Neuronal stem cell (in vitro differentiated cells): ENCODE measurements around the gene KIF26B.

Experiments used
- DNase-seq: peaks from one replicate; pipeline ENCODE4 v3.0.0-alpha.2; 2013; ENCODE audit warnings: low spot score
- H2AFZ ChIP-seq: one replicate; pipeline ENCODE4 v1.6.1; 2013; ENCODE audit warnings: mild to moderate bottlenecking, low read length, inconsistent platforms
- H2AK5ac ChIP-seq: 2 replicates; pipeline ENCODE4 v1.6.1; 2013; ENCODE audit warnings: low read depth, mild to moderate bottlenecking, inconsistent platforms, low read length, moderate library complexity, mixed read lengths
- H2BK120ac ChIP-seq: 2 replicates; pipeline ENCODE4 v1.6.1; 2013; ENCODE audit warnings: low read depth, mild to moderate bottlenecking, inconsistent platforms, low read length, moderate library complexity, mixed read lengths
- H2BK12ac ChIP-seq: one replicate; pipeline ENCODE4 v1.6.1; 2013; ENCODE audit warnings: low read length, inconsistent platforms
- H2BK15ac ChIP-seq: 2 replicates; pipeline ENCODE4 v1.6.1; 2013; ENCODE audit warnings: mild to moderate bottlenecking, low read length, inconsistent platforms, mixed read lengths
- H2BK5ac ChIP-seq: one replicate; pipeline ENCODE4 v1.6.1; 2013; ENCODE audit warnings: inconsistent platforms, mild to moderate bottlenecking, low read length, moderate library complexity
- H3K14ac ChIP-seq: one replicate; pipeline ENCODE4 v1.6.1; 2013; ENCODE audit warnings: low read length, inconsistent platforms
- H3K18ac ChIP-seq: 2 replicates; pipeline ENCODE4 v1.6.1; 2013; ENCODE audit warnings: low read length, inconsistent platforms
- H3K23ac ChIP-seq: 2 replicates; pipeline ENCODE4 v1.6.1; 2013; ENCODE audit warnings: low read depth, mild to moderate bottlenecking, mixed read lengths, low read length, inconsistent platforms; ENCODE audit not compliant: poor library complexity
- H3K27ac ChIP-seq: replicated peaks from 3 replicates; pipeline ENCODE4 v1.5.1; 2013; ENCODE audit warnings: low read length, inconsistent platforms
- H3K27me3 ChIP-seq, 3 experiments: 2 replicates each; pipeline ENCODE4 v1.6.1; 2013; ENCODE audit warnings: low read length in 3 of 3, mild to moderate bottlenecking in 2 of 3, inconsistent platforms in 1 of 3, low read depth in 1 of 3, mixed read lengths in 1 of 3, moderate library complexity in 1 of 3; ENCODE audit not compliant: control insufficient read depth in 3 of 3, insufficient read depth in 3 of 3
- H3K36me3 ChIP-seq, 2 donors: replicated peaks in 1 of 2; 2 replicates each; pipeline ENCODE4 v1.6.1; 2013; ENCODE audit warnings: low read length in 2 of 2; ENCODE audit not compliant: control insufficient read depth in 2 of 2, insufficient read depth in 2 of 2
- H3K4ac ChIP-seq: 2 replicates; pipeline ENCODE4 v1.6.1; 2013; ENCODE audit warnings: inconsistent platforms, mild to moderate bottlenecking, low read length, moderate library complexity
- H3K4me1 ChIP-seq, 2 donors: 1 replicate in 1 of 2; 2 replicates in 1 of 2; pipeline ENCODE4 v1.6.1; 2013; ENCODE audit warnings: low read length in 2 of 2, low read depth in 1 of 2; ENCODE audit not compliant: control insufficient read depth in 2 of 2, insufficient read depth in 1 of 2
- H3K4me2 ChIP-seq: one replicate; pipeline ENCODE4 v1.6.1; 2013; ENCODE audit warnings: mild to moderate bottlenecking, low read length, inconsistent platforms; ENCODE audit not compliant: insufficient read depth, poor library complexity, severe bottlenecking
- H3K4me3 ChIP-seq, 2 donors: 2 replicates each; pipeline ENCODE4 v1.5.1; 2013; ENCODE audit warnings: low read length in 2 of 2, mild to moderate bottlenecking in 2 of 2, inconsistent platforms in 1 of 2, moderate library complexity in 1 of 2
- H3K79me1 ChIP-seq: one replicate; pipeline ENCODE4 v1.6.1; 2013; ENCODE audit warnings: low read depth, mild to moderate bottlenecking, inconsistent platforms, low read length, moderate library complexity
- H3K9ac ChIP-seq: one replicate; pipeline ENCODE4 v1.6.1; 2013; ENCODE audit warnings: mild to moderate bottlenecking, low read depth, low read length, inconsistent platforms; ENCODE audit not compliant: poor library complexity
- H3K9me3 ChIP-seq, 2 donors: replicated peaks in 1 of 2; 2 replicates each; pipeline versions ENCODE3 to v1.6.1; 2013; ENCODE audit warnings: low read length in 2 of 2, mild to moderate bottlenecking in 2 of 2, inconsistent platforms in 1 of 2, low read depth in 1 of 2, mixed read lengths in 1 of 2, moderate library complexity in 1 of 2; ENCODE audit not compliant: control insufficient read depth in 2 of 2, insufficient read depth in 1 of 2
- H4K8ac ChIP-seq: one replicate; pipeline ENCODE4 v1.6.1; 2013; ENCODE audit warnings: low read depth, mild to moderate bottlenecking, inconsistent platforms, low read length, moderate library complexity
- H4K91ac ChIP-seq: one replicate; pipeline ENCODE4 v1.6.1; 2013; ENCODE audit warnings: low read length, low read depth, mild to moderate bottlenecking, inconsistent platforms; ENCODE audit not compliant: poor library complexity
- WGBS, 2 donors: extraction: QIAGEN DNeasy Blood & Tissue Kit; methylation state at CpG; one replicate each; pipeline ENCODE4 v1.1.7; 2013; ENCODE audit warnings: missing lambda C conversion rate in 2 of 2, mixed read lengths in 1 of 2; ENCODE audit not compliant: insufficient read length in 2 of 2, insufficient replicate concordance in 1 of 2; ENCODE audit errors: extremely low coverage in 2 of 2; 5-methylcytosine and 5-hydroxymethylcytosine counted together

Gene KIF26B

DNA sequence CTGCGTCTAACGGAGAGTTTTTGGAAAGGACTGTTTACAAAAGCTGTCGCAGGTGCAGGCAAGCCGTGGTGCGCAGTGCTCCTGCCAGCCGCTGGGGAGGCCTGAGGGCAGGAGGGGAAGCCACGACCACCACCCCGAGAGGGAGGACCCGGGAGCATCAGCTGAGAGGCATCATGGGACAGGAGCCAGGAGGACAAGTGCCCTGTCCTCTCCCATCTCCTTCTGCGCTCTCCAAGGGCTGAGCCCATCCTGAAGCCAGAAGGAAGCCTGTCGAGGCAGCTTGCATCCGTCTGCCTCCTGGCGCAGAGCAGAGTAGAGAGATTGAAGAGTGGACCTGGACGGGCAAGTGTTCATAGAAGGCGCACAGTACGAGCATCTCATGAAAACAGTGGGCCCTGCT lies 310.9 kb downstream of the KIF26B start:
- no peak overlapping the region for H3K18ac ChIP-seq
- no peak overlapping the region for H2BK5ac ChIP-seq
- H4K91ac ChIP-seq, result no peak overlapping the region
- no CpG with 5 or more reads among the region's 16 CpGs for WGBS, 2 donors
- H3K36me3 ChIP-seq, result no peaks in the 10 kb centered on the region
- no peaks in the 10 kb centered on the region for H3K27me3 ChIP-seq
- no peak overlapping the region for H3K4ac ChIP-seq
- H2AFZ ChIP-seq, result no peak overlapping the region
- peak overlapping the region; percentile 15 for H2AK5ac ChIP-seq
- H2BK15ac ChIP-seq, result no peak overlapping the region
- no peak overlapping the region for H3K4me3 ChIP-seq
- no peaks in the 10 kb centered on the region for H3K9me3 ChIP-seq
- no peak overlapping the region for H3K9ac ChIP-seq
- no peak overlapping the region for H3K14ac ChIP-seq
- no peak overlapping the region for H3K4me2 ChIP-seq
- no peak overlapping the region for H3K23ac ChIP-seq
- H2BK12ac ChIP-seq, result no peak overlapping the region
- H3K4me1 ChIP-seq, result peaks cover 2 to 9% of the 10 kb centered on the region in 2 donors
- no peak overlapping the region for H3K27ac ChIP-seq
- no peak overlapping the region for H4K8ac ChIP-seq
- no peak for DNase-seq
- no peak overlapping the region for H2BK120ac ChIP-seq
- H3K79me1 ChIP-seq, result no peaks in the 10 kb centered on the region

DNA sequence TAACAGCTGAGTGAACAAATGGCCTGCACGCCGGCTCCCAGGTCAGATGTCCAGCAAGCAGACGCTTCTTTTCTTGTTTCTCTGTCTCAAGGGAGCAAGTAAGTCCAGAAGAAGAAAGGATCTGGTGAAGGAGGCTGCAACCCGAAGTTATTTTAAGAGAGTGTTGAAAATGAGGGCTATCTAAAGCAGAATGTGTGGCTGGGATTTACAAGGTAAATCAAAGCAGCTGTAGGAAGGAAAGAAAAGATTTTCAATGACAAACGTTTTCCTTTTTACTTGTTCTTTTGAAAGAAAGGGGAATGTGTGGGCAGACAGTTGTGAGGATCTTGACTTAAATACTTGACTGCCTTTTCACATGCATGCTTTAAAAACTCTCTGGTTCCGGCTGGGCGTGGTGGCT lies 311.5 kb downstream of the KIF26B start:
- H3K4me3 ChIP-seq, result no peak overlapping the region
- no peaks in the 10 kb centered on the region for H3K79me1 ChIP-seq
- no peak overlapping the region for H3K4ac ChIP-seq
- no peak overlapping the region for H3K27ac ChIP-seq
- no peak overlapping the region for H2BK12ac ChIP-seq
- no peak overlapping the region for H3K4me2 ChIP-seq
- H2BK5ac ChIP-seq, result no peak overlapping the region
- no peak overlapping the region for H3K18ac ChIP-seq
- no peak overlapping the region for H2AK5ac ChIP-seq
- no peak overlapping the region for H2BK15ac ChIP-seq
- no peak overlapping the region for H3K9ac ChIP-seq
- no peaks in the 10 kb centered on the region for H3K36me3 ChIP-seq
- H2BK120ac ChIP-seq, result no peak overlapping the region
- H3K27me3 ChIP-seq, result no peaks in the 10 kb centered on the region
- H3K14ac ChIP-seq, result no peak overlapping the region
- no peak overlapping the region for H4K91ac ChIP-seq
- H3K9me3 ChIP-seq, result no peaks in the 10 kb centered on the region
- H3K23ac ChIP-seq, result no peak overlapping the region
- DNase-seq, result no peak
- no CpG with 5 or more reads among the region's 7 CpGs for WGBS, 2 donors
- H2AFZ ChIP-seq, result no peak overlapping the region
- H4K8ac ChIP-seq, result no peak overlapping the region
- peaks cover 2 to 9% of the 10 kb centered on the region in 2 donors for H3K4me1 ChIP-seq

DNA sequence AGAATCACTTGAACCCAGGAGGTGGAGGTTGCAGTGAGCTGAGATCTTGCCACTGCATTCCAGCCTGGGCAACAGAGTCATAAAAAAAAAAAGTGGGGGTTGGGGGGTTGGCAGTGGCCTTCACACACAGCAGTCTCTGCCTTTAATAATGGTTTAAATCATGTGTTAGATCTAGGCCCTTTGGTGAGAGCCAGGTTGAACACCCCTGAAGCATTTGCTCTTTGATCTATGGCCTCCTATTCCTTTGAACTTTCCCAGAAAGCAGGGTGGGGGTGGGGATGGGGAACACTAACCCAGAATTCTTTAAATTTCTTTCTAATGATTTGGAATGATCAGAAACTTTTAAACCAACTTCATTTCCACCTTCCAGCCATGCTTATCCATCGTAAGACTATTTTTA lies 313.0 kb downstream of the KIF26B start:
- H2BK15ac ChIP-seq, result no peak overlapping the region
- no peak overlapping the region for H3K23ac ChIP-seq
- no peaks in the 10 kb centered on the region for H3K36me3 ChIP-seq
- H2AK5ac ChIP-seq, result no peak overlapping the region
- H3K4me3 ChIP-seq, result no peak overlapping the region
- no peak overlapping the region for H3K14ac ChIP-seq
- no peaks in the 10 kb centered on the region for H3K79me1 ChIP-seq
- no peak overlapping the region for H3K4ac ChIP-seq
- no peak overlapping the region for H3K4me2 ChIP-seq
- no peak overlapping the region for H4K91ac ChIP-seq
- no peak overlapping the region for H2BK120ac ChIP-seq
- no peak overlapping the region for H2BK12ac ChIP-seq
- no peak overlapping the region for H3K18ac ChIP-seq
- H3K4me1 ChIP-seq, result peaks cover 2 to 9% of the 10 kb centered on the region in 2 donors
- no peak overlapping the region for H3K27ac ChIP-seq
- no peaks in the 10 kb centered on the region for H3K27me3 ChIP-seq
- no peak overlapping the region for H4K8ac ChIP-seq
- H3K9ac ChIP-seq, result no peak overlapping the region
- no peak overlapping the region for H2BK5ac ChIP-seq
- no CpG with 5 or more reads among the region's 1 CpG for WGBS, 2 donors
- no peak for DNase-seq
- no peaks in the 10 kb centered on the region for H3K9me3 ChIP-seq
- no peak overlapping the region for H2AFZ ChIP-seq

DNA sequence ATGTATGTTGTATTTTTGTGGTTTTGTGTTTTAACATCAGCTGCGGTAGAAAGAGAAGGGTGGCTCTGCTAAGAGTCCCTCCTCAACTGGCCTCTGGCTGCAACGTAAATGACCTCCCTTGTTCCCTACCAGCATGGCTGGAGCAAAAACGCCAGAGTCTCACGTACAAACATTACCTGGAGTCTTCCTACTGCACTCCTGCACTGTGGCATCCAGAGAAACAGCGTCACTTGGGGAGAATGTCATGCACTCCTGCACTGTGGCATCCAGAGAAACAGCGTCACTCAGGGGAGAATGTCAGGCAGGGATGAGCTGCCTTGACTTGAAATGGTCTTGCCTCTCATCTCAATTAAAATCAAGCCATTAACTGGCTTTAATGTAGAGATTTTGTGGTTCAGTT lies 314.2 kb downstream of the KIF26B start:
- Histone ChIP-seq H4K91ac (no peak overlapping the region), H3K4me3 (no peak overlapping the region), H3K27me3 (no peaks in the 10 kb centered on the region), H2BK12ac (no peak overlapping the region), H3K36me3 (no peaks in the 10 kb centered on the region), H2AFZ (no peak overlapping the region), H2AK5ac (no peak overlapping the region), H3K4ac (no peak overlapping the region), H2BK120ac (no peak overlapping the region), H3K4me2 (no peak overlapping the region), H3K14ac (no peak overlapping the region), H2BK15ac (no peak overlapping the region), H3K79me1 (no peaks in the 10 kb centered on the region), H4K8ac (no peak overlapping the region), H2BK5ac (no peak overlapping the region), H3K4me1 (peaks cover 2 to 9% of the 10 kb centered on the region in 2 donors), H3K18ac (no peak overlapping the region), H3K9me3 (no peaks in the 10 kb centered on the region), H3K23ac (no peak overlapping the region), H3K9ac (no peak overlapping the region), H3K27ac (no peak overlapping the region)
- WGBS, 2 donors, result no CpG with 5 or more reads among the region's 6 CpGs
- DNase-seq, result no peak
